ENCODE measurements around the gene C10orf95.
"Not testable (repeated sequence)": the region's sequence is repeated elsewhere in the genome, so short reads cannot be mapped to it uniquely, and the experiment has no call there.

C10orf95 gene

GRCh38 chr10:102463983-102464382, 12.6 kb upstream of the C10orf95 start:
- no peak for DNase-seq

- no peak for DNase-seq
Measured at GRCh38 chr10:102462512-102463054, 11.2 kb upstream of the C10orf95 start.

- DNase-seq = peak; percentile 47
Measured at GRCh38 chr10:102461187-102462054, 10.1 kb upstream of the C10orf95 start.

GRCh38 chr10:102460836-102461186, 9.5 kb upstream of the C10orf95 start:
- DNase-seq = no peak

GRCh38 chr10:102458656-102459055, 7.3 kb upstream of the C10orf95 start:
- DNase-seq = no peak

GRCh38 chr10:102457591-102458150, 6.3 kb upstream of the C10orf95 start:
- peak; percentile 89 for DNase-seq

GRCh38 chr10:102455893-102456471, 4.6 kb upstream of the C10orf95 start:
- DNase-seq = no peak

GRCh38 chr10:102454662-102455487, 3.5 kb upstream of the C10orf95 start:
- not testable (repeated sequence) for DNase-seq

GRCh38 chr10:102453502-102453901, 2.2 kb upstream of the C10orf95 start:
- no peak for DNase-seq

- DNase-seq = no peak
Measured at GRCh38 chr10:102452672-102453340, 1.5 kb upstream of the C10orf95 start.

GRCh38 chr10:102450374-102451104, 804 bp downstream of the C10orf95 start:
- peak; percentile 34 for DNase-seq

GRCh38 chr10:102450124-102450373, 1.3 kb downstream of the C10orf95 start:
- DNase-seq = no peak

- peak; percentile 7 for DNase-seq
Measured at GRCh38 chr10:102449321-102450123, 1.8 kb downstream of the C10orf95 start.

- no peak for DNase-seq
Measured at GRCh38 chr10:102444851-102445250, 6.5 kb downstream of the C10orf95 start.

GRCh38 chr10:102438374-102438773, 13.0 kb downstream of the C10orf95 start:
- no peak for DNase-seq

GRCh38 chr10:102437515-102437914, 13.8 kb downstream of the C10orf95 start:
- DNase-seq = no peak

GRCh38 chr10:102436312-102436711, 15.0 kb downstream of the C10orf95 start:
- no peak for DNase-seq

- no peak for DNase-seq
Measured at GRCh38 chr10:102435529-102436233, 15.7 kb downstream of the C10orf95 start.

- no peak for DNase-seq
Measured at GRCh38 chr10:102435133-102435497, 16.2 kb downstream of the C10orf95 start.

GRCh38 chr10:102434394-102435132, 16.8 kb downstream of the C10orf95 start:
- DNase-seq = no peak

Data from DMS 273 treated with DMSO at 0.1 percent for 48 hours (cell line).